K562 (cell line): ENCODE data around the gene B4GALT1. TPM values are rescaled to one million over a fixed set of nuclear protein-coding genes. Genes with fewer than 3 reads are reported as not detected.
A peak's percentile ranks its signal among the peaks of the same experiment; 100 is the strongest.

ENCODE experiments used
- ATAC-seq: fragments of 200-7000 bp; cut with Tn5 transposase; 3 replicates; pipeline ENCODE4 v1.9.1; 2020; ENCODE audit warnings: moderate library complexity
- BruUV-seq: library from RNA; stranded (reverse); fragments of 400-500 nt; replicated peaks from 2 replicates; lab custom pipeline; 2021; lab: Mats Ljungman, UMichigan
- CTCF ChIA-PET: fragments of 300-600 bp; formaldehyde crosslinking; extraction: SDS; loops from one replicate; lab custom pipeline; 2021; ENCODE audit warnings: low intra/inter-chr PET ratio; lab: Yijun Ruan, JAX
- POLR2A ChIA-PET: fragments of 300-600, 350-650 bp; sonication (Branson Sonifier 250); formaldehyde crosslinking; extraction: SDS; loops from one replicate; lab custom pipeline; 2021; ENCODE audit warnings: antibody characterized with exemption, inconsistent platforms; lab: Yijun Ruan, JAX
- DNase-seq, 4 experiments: peaks; one replicate each; pipeline versions ENCODE4 v3.0.0 to v3.0.0-alpha.2; 2011 to 2018; ENCODE audit warnings: low spot score in 3 of 4, mixed read lengths in 3 of 4; ENCODE audit errors: extremely low read depth in 1 of 4
- FAIRE-seq: peaks from 2 replicates; lab custom pipeline; 2011; peaks lifted over from hg19 to GRCh38; lab: Jason Lieb, UNC
- H2AFZ ChIP-seq: 2 replicates; pipeline ENCODE4 v1.6.0; 2011; ENCODE audit warnings: low read depth, low read length, control low read depth, inconsistent platforms
- H3K27ac ChIP-seq: fragments of 200-600 bp; 3 replicates; pipeline ENCODE4 v1.8.0; 2011; ENCODE audit warnings: low read depth, mild to moderate bottlenecking, control low read depth, inconsistent platforms, low read length, moderate library complexity, mixed read lengths; ENCODE audit errors: extremely low read depth
- H3K27me3 ChIP-seq, 2 experiments: fragments of 300-600 bp in 1 of 2; 2 replicates in 1 of 2; 3 replicates in 1 of 2; pipeline versions ENCODE4 v1.6.0 to v1.8.0; 2011; ENCODE audit warnings: inconsistent platforms in 2 of 2, low read length in 2 of 2, mild to moderate bottlenecking in 1 of 2, mixed read lengths in 1 of 2, moderate library complexity in 1 of 2; ENCODE audit not compliant: control insufficient read depth in 2 of 2, insufficient read depth in 2 of 2
- H3K36me3 ChIP-seq: fragments of 300-600 bp; 3 replicates; pipeline ENCODE4 v1.8.0; 2011; ENCODE audit warnings: mild to moderate bottlenecking, low read length, inconsistent platforms; ENCODE audit not compliant: control insufficient read depth, insufficient read depth
- H3K4me1 ChIP-seq, 2 experiments: fragments of 200-600 bp in 1 of 2; replicated peaks in 1 of 2; 2 replicates in 1 of 2; 3 replicates in 1 of 2; pipeline versions ENCODE4 v1.5.1 to v1.8.0; 2011; ENCODE audit warnings: inconsistent platforms in 2 of 2, low read length in 2 of 2, mild to moderate bottlenecking in 1 of 2, mixed read lengths in 1 of 2, moderate library complexity in 1 of 2; ENCODE audit not compliant: control insufficient read depth in 2 of 2, insufficient read depth in 2 of 2
- H3K4me2 ChIP-seq: 2 replicates; pipeline ENCODE4 v1.6.1; 2011; ENCODE audit warnings: low read length, control low read depth, inconsistent platforms, mixed read lengths; ENCODE audit not compliant: insufficient read depth
- H3K4me3 ChIP-seq: fragments of 200-600 bp; sonication (generic), shearing (Covaris generic); 2 replicates; pipeline ENCODE4 v1.5.1; 2016; ENCODE audit warnings: control low read depth, inconsistent platforms
- H3K79me2 ChIP-seq: fragments of 200-600 bp; 3 replicates; pipeline ENCODE4 v1.8.0; 2011; ENCODE audit warnings: low read length, inconsistent platforms; ENCODE audit not compliant: control insufficient read depth, insufficient read depth
- H3K9ac ChIP-seq, 2 experiments: 2 replicates each; pipeline versions ENCODE4 v1.6.0 to v1.6.1; 2011; ENCODE audit warnings: low read depth in 2 of 2, low read length in 2 of 2, control low read depth in 1 of 2, inconsistent platforms in 1 of 2, mild to moderate bottlenecking in 1 of 2, mixed read lengths in 1 of 2; ENCODE audit not compliant: insufficient read depth in 1 of 2
- H3K9me1 ChIP-seq: one replicate; pipeline ENCODE4 v1.6.0; 2011; ENCODE audit warnings: inconsistent platforms, mild to moderate bottlenecking, low read length, moderate library complexity; ENCODE audit not compliant: control insufficient read depth, insufficient read depth
- H3K9me3 ChIP-seq: replicated peaks from 2 replicates; pipeline ENCODE4 v1.5.1; 2011; ENCODE audit warnings: low read depth, low read length, inconsistent platforms; ENCODE audit not compliant: control insufficient read depth, insufficient read depth
- H4K20me1 ChIP-seq: replicated peaks from 2 replicates; pipeline ENCODE4 v1.6.1; 2011; ENCODE audit warnings: low read length, inconsistent platforms, mixed read lengths; ENCODE audit not compliant: control insufficient read depth, insufficient read depth
- E2F6 ChIP-seq, 2 experiments: IDR thresholded peaks; 2 replicates each; pipeline ENCODE4 v1.6.1; 2011; ENCODE audit warnings: borderline replicate concordance in 1 of 2, control low read depth in 1 of 2, low read depth in 1 of 2, low read length in 1 of 2, mild to moderate bottlenecking in 1 of 2, mixed read lengths in 1 of 2, moderate library complexity in 1 of 2; ENCODE audit not compliant: insufficient read depth in 1 of 2, insufficient read length in 1 of 2, poor library complexity in 1 of 2, severe bottlenecking in 1 of 2; ENCODE audit errors: extremely low read depth in 1 of 2
- GATAD2A ChIP-seq: fragments of 450-650 bp; IDR thresholded peaks from 2 replicates; pipeline ENCODE4 v1.6.1; 2017
- L3MBTL2 ChIP-seq: fragments of 450-650 bp; IDR thresholded peaks from 2 replicates; pipeline ENCODE4 v1.6.1; 2016; ENCODE audit warnings: mild to moderate bottlenecking, moderate library complexity
- MYBL2 ChIP-seq, 2 experiments: fragments of 450-650 bp in 1 of 2; sonication (generic) in 1 of 2; formaldehyde crosslinking in 1 of 2; IDR thresholded peaks; 2 replicates each; pipeline versions ENCODE4 v1.6.1 to v1.8.1; 2017 to 2022; ENCODE audit warnings: borderline replicate concordance in 1 of 2, inconsistent platforms in 1 of 2, low read depth in 1 of 2, mild to moderate bottlenecking in 1 of 2, missing genetic modification reagents in 1 of 2, moderate library complexity in 1 of 2
- POLR3A ChIP-seq: IDR thresholded peaks from 2 replicates; pipeline ENCODE4 v1.6.1; 2011; ENCODE audit warnings: borderline replicate concordance, mild to moderate bottlenecking, moderate library complexity; ENCODE audit not compliant: insufficient read length, insufficient read depth; ENCODE audit errors: extremely low read depth
- YBX1 ChIP-seq: fragments of 450-650 bp; IDR thresholded peaks from 2 replicates; pipeline ENCODE4 v1.7.1; 2016; ENCODE audit warnings: mild to moderate bottlenecking
- ZBTB26 ChIP-seq: fragments of 450-650 bp; formaldehyde crosslinking; IDR thresholded peaks from 2 replicates; pipeline ENCODE4 v1.4.0; 2022; ENCODE audit warnings: missing genetic modification characterization
- ZNF592 ChIP-seq: fragments of 450-650 bp; IDR thresholded peaks from 2 replicates; pipeline ENCODE4 v1.6.1; 2017; ENCODE audit warnings: antibody characterized with exemption, mild to moderate bottlenecking
- ZNF830 ChIP-seq: fragments of 250-450 bp; sonication (Bioruptor Pico); IDR thresholded peaks from 2 replicates; pipeline ENCODE4 v1.5.0; 2021; ENCODE audit warnings: mild to moderate bottlenecking
- WGBS: fragments of 100-300 bp; shearing (Covaris generic); methylation state at CpG from one replicate; pipeline ENCODE4 v1.1.6; 2016; ENCODE audit warnings: low coverage, mixed read lengths; ENCODE audit not compliant: insufficient coverage; ENCODE audit errors: missing lambda C conversion rate; 5-methylcytosine and 5-hydroxymethylcytosine counted together
- in situ Hi-C: fragments of 300-500 bp; cut with MboI; formaldehyde crosslinking; loops from 4 replicates; pipeline ENCODE4 v1.15.0; 2018; ENCODE audit warnings: inconsistent platforms, mixed read lengths
- intact Hi-C: fragments of 100-400 bp; cut with micrococcal nuclease; formaldehyde crosslinking; loops from 2 replicates; pipeline ENCODE4 v1.14.2; 2022
- polyA plus RNA-seq, 8 experiments: library from polyadenylated mRNA; depleted of rRNA in 4 of 8; stranded (reverse) in 5 of 8; unstranded in 3 of 8; fragments of >200 nt; fragmentation: Nextera tagmentation in 2 of 8; fragmentation: Illumina TruSeq in 1 of 8; extraction: Ambion mirVana in 2 of 8; extraction: Trizol in 1 of 8; gene quantifications; 2 replicates each; pipeline versions ENCODE4 v1.2.1 to v1.2.3, GENCODE V29; 2011 to 2014; ENCODE audit warnings: inconsistent platforms in 1 of 8, missing spikeins in 1 of 8
- total RNA-seq, 7 experiments: library from RNA; depleted of rRNA in 6 of 7; stranded (reverse); fragments of >200 nt in 6 of 7; fragmentation: Illumina TruSeq in 2 of 7; extraction: Trizol in 2 of 7; gene quantifications; 2 replicates each; pipeline versions ENCODE4 v1.2.1 to v1.2.3, GENCODE V29; 2011 to 2021; ENCODE audit warnings: low replicate concordance in 1 of 7

B4GALT1 gene
- total and polyA plus RNA-seq, 9 of the 15 experiments (the other 6 are each of a cell fraction or from before 2014, with no cell fraction given), result 4.1 to 26.8 (median 7.1) TPM

GRCh38 chr9:33140401-33141360 lies 26.5 kb downstream of the B4GALT1 start (continued):
- TF ChIP-seq ZNF830, result no peak
- TF ChIP-seq ZBTB26 (CRISPR knock-in tag), result no peak
- TF ChIP-seq GATAD2A, result no peak
- TF ChIP-seq POLR3A, result no peak

GRCh38 chr9:33139421-33140228 lies 27.5 kb downstream of the B4GALT1 start:
- Histone ChIP-seq H3K36me3 (peaks cover 5% of the 10 kb centered on the region; the same call in 2 of the 3 replicates), H3K4me2 (no peak overlapping the region), H3K79me2 (peaks cover 40% of the 10 kb centered on the region), H3K9me3 (no peaks in the 10 kb centered on the region), H2AFZ (0 out of 2 replicates have a peak overlapping the region, but pooled peaks have one; percentile 38), H3K27ac (no peak overlapping the region), H3K9ac (peak overlapping the region in 1 of 2 experiments; percentile 87; a peak in 2 of 4 replicates), H4K20me1 (peaks cover 15% of the 10 kb centered on the region; the same call in 1 of the 2 replicates), H3K27me3 (no peaks in the 10 kb centered on the region), H3K4me3 (no peak overlapping the region), H3K9me1 (peaks cover 4% of the 10 kb centered on the region), H3K4me1 (peaks cover 9 to 12% of the 10 kb centered on the region in 2 experiments; a peak in 4 of 5 replicates)
- in situ Hi-C loops, result no loop called here
- ATAC-seq (peak; percentile 66), DNase-seq (peak in 1 of 4 experiments; percentile 57), FAIRE-seq (peak; percentile 40)
- BruUV-seq, result no TSS peak
- intact Hi-C loops, result no loop called here
- POLR2A ChIA-PET, result interaction anchor here (0.7 to 2.2 kb wide), 4 partner anchors 9 to 13 kb away, joined by 3 to 6 read pairs (median 4); no protein-coding TSS in a partner anchor
- CTCF ChIA-PET, result no interaction called here
- WGBS, result 28% methylated on average over 12 of the region's 18 CpGs
- TF ChIP-seq L3MBTL2, result peak; percentile 42; the same call in 1 of the 2 replicates
- TF ChIP-seq YBX1, result no peak
- no peak for TF ChIP-seq MYBL2 (IDR thresholded peaks at IDR 0.05; ENCODE audit: low read depth)
- TF ChIP-seq MYBL2 (CRISPR knock-in tag; IDR thresholded peaks at IDR 0.05; ENCODE audit: borderline replicate concordance), result no peak
- TF ChIP-seq ZNF592, result 0 out of 2 replicates have a peak, but pooled peaks have one; percentile 27
- TF ChIP-seq E2F6 (IDR thresholded peaks at IDR 0.05; ENCODE audit: borderline replicate concordance in 1 of 2, extremely low read depth in 1 of 2, insufficient read depth in 1 of 2, insufficient read length in 1 of 2, low read depth in 1 of 2, low read length in 1 of 2, poor library complexity in 1 of 2, severe bottlenecking in 1 of 2), result peak in 1 of 2 experiments; percentile 30
